OCI-LY7 (cell line): ENCODE data around the gene DPP10.
"Not testable (repeated sequence)": the region's sequence is repeated elsewhere in the genome, so short reads cannot be mapped to it uniquely, and the experiment has no call there.

Source experiments
- EZH2phosphoT487 ChIP-seq: fragments of 200-600 bp; sonication (generic); IDR thresholded peaks from 2 replicates; pipeline ENCODE4 v1.6.1; 2018; ENCODE audit warnings: low read depth, borderline replicate concordance, mild to moderate bottlenecking, mixed run types, antibody characterized with exemption, low read length, moderate library complexity, mixed read lengths
- TF ChIP-seq, protein P1 (sequence below): fragments of 200-600 bp; sonication (generic); conservative IDR thresholded peaks from 2 replicates; pipeline ENCODE4 v1.5.1; 2014; ENCODE audit warnings: mild to moderate bottlenecking, antibody characterized with exemption, low read length, moderate library complexity, mixed read lengths

DNA sequence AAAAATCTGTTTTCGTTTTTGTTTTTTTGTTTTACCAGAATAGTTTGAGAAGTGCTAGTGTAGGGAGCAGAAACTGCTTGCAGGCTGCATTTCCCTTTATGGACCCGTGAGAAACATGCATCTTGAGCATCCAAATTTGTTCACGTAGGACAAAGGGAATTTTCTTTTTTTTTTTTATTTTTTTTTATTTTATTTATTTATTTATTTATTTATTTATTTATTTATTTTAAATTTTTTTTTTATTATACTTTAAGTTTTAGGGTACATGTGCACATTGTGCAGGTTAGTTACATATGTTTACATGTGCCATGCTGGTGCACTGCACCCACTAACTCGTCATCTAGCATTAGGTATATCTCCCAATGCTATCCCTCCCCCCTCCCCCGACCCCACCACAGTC, 305.7 kb downstream of the DPP10 start:
- TF ChIP-seq, protein P1, sequence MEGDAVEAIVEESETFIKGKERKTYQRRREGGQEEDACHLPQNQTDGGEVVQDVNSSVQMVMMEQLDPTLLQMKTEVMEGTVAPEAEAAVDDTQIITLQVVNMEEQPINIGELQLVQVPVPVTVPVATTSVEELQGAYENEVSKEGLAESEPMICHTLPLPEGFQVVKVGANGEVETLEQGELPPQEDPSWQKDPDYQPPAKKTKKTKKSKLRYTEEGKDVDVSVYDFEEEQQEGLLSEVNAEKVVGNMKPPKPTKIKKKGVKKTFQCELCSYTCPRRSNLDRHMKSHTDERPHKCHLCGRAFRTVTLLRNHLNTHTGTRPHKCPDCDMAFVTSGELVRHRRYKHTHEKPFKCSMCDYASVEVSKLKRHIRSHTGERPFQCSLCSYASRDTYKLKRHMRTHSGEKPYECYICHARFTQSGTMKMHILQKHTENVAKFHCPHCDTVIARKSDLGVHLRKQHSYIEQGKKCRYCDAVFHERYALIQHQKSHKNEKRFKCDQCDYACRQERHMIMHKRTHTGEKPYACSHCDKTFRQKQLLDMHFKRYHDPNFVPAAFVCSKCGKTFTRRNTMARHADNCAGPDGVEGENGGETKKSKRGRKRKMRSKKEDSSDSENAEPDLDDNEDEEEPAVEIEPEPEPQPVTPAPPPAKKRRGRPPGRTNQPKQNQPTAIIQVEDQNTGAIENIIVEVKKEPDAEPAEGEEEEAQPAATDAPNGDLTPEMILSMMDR: not testable (repeated sequence)
- not testable (repeated sequence) for TF ChIP-seq EZH2phosphoT487
